Skeletal muscle tissue (tissue), 4 donors: ENCODE results near the gene NLRP10. TPM values are rescaled to one million over a fixed set of nuclear protein-coding genes. Genes with fewer than 3 reads are reported as not detected.
A peak's percentile ranks its signal among the peaks of the same experiment; 100 is the strongest.
"Not testable (repeated sequence)": the region's sequence is repeated elsewhere in the genome, so short reads cannot be mapped to it uniquely, and the experiment has no call there.

Experiments used
- H3K27ac ChIP-seq: one replicate; pipeline ENCODE4 v1.7.0; 2013; ENCODE audit warnings: mild to moderate bottlenecking, low read depth, low read length, inconsistent platforms
- H3K27me3 ChIP-seq, 3 donors: one replicate each; pipeline ENCODE4 v1.7.0; 2013; ENCODE audit warnings: low read length in 3 of 3; ENCODE audit not compliant: control insufficient read depth in 3 of 3, insufficient read depth in 3 of 3
- H3K36me3 ChIP-seq, 3 donors: one replicate each; pipeline ENCODE4 v1.7.0; 2013; ENCODE audit warnings: low read length in 3 of 3; ENCODE audit not compliant: control insufficient read depth in 3 of 3, insufficient read depth in 3 of 3
- H3K4me1 ChIP-seq, 3 donors: one replicate each; pipeline ENCODE4 v1.7.0; 2013; ENCODE audit warnings: low read length in 3 of 3, mild to moderate bottlenecking in 3 of 3; ENCODE audit not compliant: control insufficient read depth in 3 of 3, insufficient read depth in 3 of 3
- H3K4me3 ChIP-seq, 3 donors: one replicate each; pipeline ENCODE4 v1.7.0; 2013; ENCODE audit warnings: low read length in 3 of 3
- H3K9ac ChIP-seq, 3 donors: one replicate each; pipeline ENCODE4 v1.7.0; 2013; ENCODE audit warnings: low read length in 3 of 3, mild to moderate bottlenecking in 3 of 3, moderate library complexity in 2 of 3, low read depth in 1 of 3
- H3K9me3 ChIP-seq, 3 donors: one replicate each; pipeline ENCODE4 v1.7.0; 2013; ENCODE audit warnings: low read length in 3 of 3; ENCODE audit not compliant: control insufficient read depth in 3 of 3
- total RNA-seq: library from RNA; depleted of rRNA; stranded (reverse); fragments of >200 nt; gene quantifications from one replicate; pipeline ENCODE4 v1.2.3, GENCODE V29; 2014
- donor health status: Osteomylitis.

Gene NLRP10
- total RNA-seq, 1 donor from 2014 or later = not detected

DNA sequence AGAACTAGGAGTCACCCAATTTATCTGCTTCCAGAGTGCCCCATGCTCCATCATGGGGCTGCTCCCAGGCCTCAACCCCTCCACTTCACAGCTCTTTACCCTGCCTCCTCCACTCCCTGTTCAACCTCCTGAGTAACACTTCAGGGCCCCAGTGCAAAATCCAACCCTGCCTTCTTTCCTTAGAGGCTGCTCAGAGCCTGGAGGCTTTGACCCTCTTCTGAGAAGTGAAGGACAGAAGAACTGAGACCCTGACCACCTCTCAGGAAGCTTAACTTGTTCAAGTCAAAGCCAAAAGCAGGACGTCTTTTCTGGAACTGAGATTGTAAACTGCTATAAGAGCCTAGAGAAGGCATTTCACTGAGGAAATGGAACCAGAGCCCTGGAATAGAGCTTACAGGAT is 37.4 kb upstream of the NLRP10 start:
- peaks cover 10 to 19% (median 12%) of the 10 kb centered on the region in 3 donors for H3K36me3 ChIP-seq
- H3K4me1 ChIP-seq = no peaks in the 10 kb centered on the region
- no peak overlapping the region for H3K9ac ChIP-seq
- H3K27me3 ChIP-seq = no peaks in the 10 kb centered on the region
- no peak overlapping the region for H3K27ac ChIP-seq
- H3K4me3 ChIP-seq = no peak overlapping the region
- H3K9me3 ChIP-seq = no peaks in the 10 kb centered on the region

DNA sequence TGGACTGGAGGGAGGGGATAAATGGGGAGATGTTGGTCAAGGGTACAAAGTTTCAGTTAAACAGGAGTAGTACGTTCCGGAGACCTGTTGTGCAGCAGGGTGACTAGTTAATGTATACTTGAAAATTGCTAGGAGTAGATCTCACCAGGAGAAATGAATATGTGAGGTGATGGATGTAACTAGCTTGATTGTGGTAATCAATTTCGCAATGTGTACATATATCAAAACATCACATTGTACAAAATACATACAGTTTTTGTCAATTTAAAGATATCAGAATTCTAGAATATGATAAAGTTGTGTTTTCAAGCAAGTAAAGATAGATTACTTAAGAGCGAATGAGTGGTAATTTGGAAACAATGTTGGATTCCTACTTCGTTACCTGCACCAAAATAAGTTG is 35.1 kb upstream of the NLRP10 start:
- peaks cover 24 to 38% (median 33%) of the 10 kb centered on the region in 3 donors for H3K36me3 ChIP-seq
- no peaks in the 10 kb centered on the region for H3K27me3 ChIP-seq
- H3K27ac ChIP-seq = no peak overlapping the region
- H3K9me3 ChIP-seq = no peaks in the 10 kb centered on the region
- H3K4me1 ChIP-seq = no peaks in the 10 kb centered on the region
- H3K9ac ChIP-seq = no peak overlapping the region
- H3K4me3 ChIP-seq = no peak overlapping the region

DNA sequence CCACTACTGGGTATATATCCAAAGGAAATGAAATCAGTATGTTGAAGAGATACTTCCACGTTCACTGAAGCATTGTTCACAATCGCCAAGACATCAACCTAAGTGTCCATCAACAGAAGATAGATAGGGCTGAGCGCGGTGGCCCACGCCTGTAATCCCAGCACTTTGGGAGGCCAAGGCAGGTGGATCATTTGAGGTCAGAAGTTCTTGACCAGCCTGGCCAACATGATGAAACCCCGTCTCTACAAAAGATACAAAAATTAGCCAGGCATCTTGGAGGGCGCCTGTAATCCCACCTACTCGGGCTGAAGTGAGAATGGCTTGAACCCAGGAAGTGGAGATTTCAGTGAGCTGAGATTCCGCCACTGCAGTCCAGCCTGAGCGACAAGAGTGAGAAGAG is 34.5 kb upstream of the NLRP10 start:
- Histone ChIP-seq H3K9me3 (no peaks in the 10 kb centered on the region), H3K27me3 (no peaks in the 10 kb centered on the region), H3K4me1 (no peaks in the 10 kb centered on the region), H3K9ac (no peak overlapping the region), H3K36me3 (peaks cover 30 to 44% (median 39%) of the 10 kb centered on the region in 3 donors), H3K27ac (no peak overlapping the region), H3K4me3 (no peak overlapping the region)

GRCh38 chr11:7994581-7995278 is 29.5 kb upstream of the NLRP10 start:
- Histone ChIP-seq H3K4me3 (no peak overlapping the region), H3K27me3 (no peaks in the 10 kb centered on the region), H3K9me3 (no peaks in the 10 kb centered on the region), H3K9ac (no peak overlapping the region), H3K4me1 (peaks cover 0 to 2% (median 0%) of the 10 kb centered on the region in 3 donors), H3K36me3 (peaks cover 57 to 76% (median 74%) of the 10 kb centered on the region in 3 donors), H3K27ac (no peak overlapping the region)

- Histone ChIP-seq H3K4me3 (peak overlapping the region; percentile 75 to 100 (median 77)), H3K36me3 (peaks cover 11 to 17% (median 16%) of the 10 kb centered on the region in 3 donors), H3K4me1 (peaks cover 19 to 32% (median 23%) of the 10 kb centered on the region in 3 donors), H3K9ac (peak overlapping the region; percentile 80 to 81 (median 81))
- not testable (repeated sequence) for H3K9me3 ChIP-seq, H3K27ac ChIP-seq, H3K27me3 ChIP-seq
Observed at GRCh38 chr11:7987560-7987883, 22.3 kb upstream of the NLRP10 start.

- Histone ChIP-seq H3K9ac (peak within 1 kb of the TSS; percentile 80 to 82 (median 81)), H3K9me3 (no peaks in the 10 kb centered on the region), H3K4me3 (peak within 1 kb of the TSS; percentile 78 to 100 (median 81)), H3K36me3 (peaks cover 6 to 11% (median 11%) of the 10 kb centered on the region in 3 donors), H3K4me1 (peaks cover 19 to 32% (median 23%) of the 10 kb centered on the region in 3 donors), H3K27me3 (no peaks in the 10 kb centered on the region), H3K27ac (peak within 1 kb of the TSS; percentile 54)
Observed at GRCh38 chr11:7986768-7987559, 21.7 kb upstream of the NLRP10 start, which contains the start of gene EIF3F. EIF3F (plus strand) TSS chr11:7987337; CDS start chr11:7987353, 16 bp downstream.

- H3K4me3 ChIP-seq = no peak overlapping the region
- no peak overlapping the region for H3K9ac ChIP-seq
- H3K9me3 ChIP-seq = no peaks in the 10 kb centered on the region
- H3K27ac ChIP-seq = no peak overlapping the region
- no peaks in the 10 kb centered on the region for H3K27me3 ChIP-seq
- H3K4me1 ChIP-seq = peaks cover 15 to 25% (median 19%) of the 10 kb centered on the region in 3 donors
- H3K36me3 ChIP-seq = peaks cover 0 to 4% (median 0%) of the 10 kb centered on the region in 3 donors
Observed at GRCh38 chr11:7983832-7984590, 18.8 kb upstream of the NLRP10 start.

DNA sequence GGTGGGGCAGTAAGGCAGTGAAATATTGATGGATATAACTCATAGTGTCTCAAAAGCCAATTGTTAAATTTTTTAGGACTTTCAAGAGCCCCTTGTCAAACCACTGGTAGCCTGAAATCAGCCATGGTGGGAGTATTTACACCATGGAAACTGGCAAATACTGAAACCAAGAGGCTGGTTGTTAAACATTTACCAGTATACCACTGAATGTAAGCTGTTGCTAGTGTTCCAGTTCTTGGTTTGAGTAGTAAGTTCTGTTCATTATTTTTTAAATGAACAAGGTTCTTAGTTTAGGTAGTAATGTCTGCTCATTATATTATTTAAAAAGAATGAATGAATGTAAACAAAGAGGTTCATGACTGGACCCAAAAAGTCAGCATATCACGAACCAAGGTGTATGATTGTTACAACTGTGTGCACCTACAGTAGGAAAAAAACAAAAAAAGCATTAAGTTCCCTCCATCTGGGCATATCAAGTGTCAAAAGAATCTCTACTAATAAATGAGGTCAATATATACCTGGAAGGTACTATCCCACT is 17.4 kb upstream of the NLRP10 start:
- Histone ChIP-seq H3K9ac (no peak overlapping the region), H3K36me3 (no peaks in the 10 kb centered on the region), H3K9me3 (no peaks in the 10 kb centered on the region), H3K4me1 (peaks cover 4 to 11% (median 6%) of the 10 kb centered on the region in 3 donors), H3K27me3 (no peaks in the 10 kb centered on the region), H3K4me3 (no peak overlapping the region), H3K27ac (no peak overlapping the region)

DNA sequence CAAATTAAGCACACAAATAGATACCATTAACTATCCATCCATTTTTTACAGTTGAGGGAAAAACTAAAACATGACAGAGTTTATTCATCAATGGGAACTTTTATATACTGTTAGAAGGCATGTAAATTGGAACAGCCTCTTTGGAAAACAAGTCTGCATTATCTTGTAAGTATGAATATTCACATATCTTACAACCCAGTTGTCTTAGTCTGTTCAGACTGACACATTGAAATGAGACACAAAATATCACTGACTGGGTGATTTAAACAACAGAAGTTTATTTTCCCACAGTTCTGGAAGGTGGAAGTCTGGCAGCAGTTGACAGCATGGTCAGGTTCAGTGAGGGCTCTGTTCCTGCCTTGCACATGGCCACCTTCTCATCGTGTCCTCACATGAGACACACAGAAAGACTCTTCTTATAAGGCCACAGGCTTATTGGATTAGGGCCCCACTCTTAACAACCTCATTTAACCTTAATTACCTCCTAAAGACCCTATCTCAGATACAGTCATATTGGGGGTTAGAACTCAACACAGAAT is 16.4 kb upstream of the NLRP10 start:
- no peak overlapping the region for H3K4me3 ChIP-seq
- H3K27me3 ChIP-seq = no peaks in the 10 kb centered on the region
- H3K9me3 ChIP-seq = no peaks in the 10 kb centered on the region
- peaks cover 2 to 10% (median 5%) of the 10 kb centered on the region in 3 donors for H3K4me1 ChIP-seq
- H3K9ac ChIP-seq = no peak overlapping the region
- no peak overlapping the region for H3K27ac ChIP-seq
- H3K36me3 ChIP-seq = no peaks in the 10 kb centered on the region
